Measurements from ENCODE around the gene IRX6.

GRCh38 chr16:55351936-55352335 is 27.9 kb downstream of the IRX6 start:
- TF ChIP-seq CTCF (conservative IDR thresholded peaks at IDR 0.05 in 1 of 2, IDR thresholded peaks at IDR 0.05 in 1 of 2; ENCODE audit: low read depth in 1 of 2, low read length in 2 of 2) (no peak), EZH2 (IDR thresholded peaks at IDR 0.05; ENCODE audit: low read length, missing control alignments) (no peak)
